GM21367 (cell line): ENCODE results near the gene AMZ1.
"Not testable (repeated sequence)": the region's sequence is repeated elsewhere in the genome, so short reads cannot be mapped to it uniquely, and the experiment has no call there.

Experiments used
- ATAC-seq: cut with Tn5 transposase; IDR thresholded peaks from one replicate; pipeline ENCODE4 v1.9.1; 2021; ENCODE audit not compliant: unreplicated experiment

AMZ1 gene

DNA sequence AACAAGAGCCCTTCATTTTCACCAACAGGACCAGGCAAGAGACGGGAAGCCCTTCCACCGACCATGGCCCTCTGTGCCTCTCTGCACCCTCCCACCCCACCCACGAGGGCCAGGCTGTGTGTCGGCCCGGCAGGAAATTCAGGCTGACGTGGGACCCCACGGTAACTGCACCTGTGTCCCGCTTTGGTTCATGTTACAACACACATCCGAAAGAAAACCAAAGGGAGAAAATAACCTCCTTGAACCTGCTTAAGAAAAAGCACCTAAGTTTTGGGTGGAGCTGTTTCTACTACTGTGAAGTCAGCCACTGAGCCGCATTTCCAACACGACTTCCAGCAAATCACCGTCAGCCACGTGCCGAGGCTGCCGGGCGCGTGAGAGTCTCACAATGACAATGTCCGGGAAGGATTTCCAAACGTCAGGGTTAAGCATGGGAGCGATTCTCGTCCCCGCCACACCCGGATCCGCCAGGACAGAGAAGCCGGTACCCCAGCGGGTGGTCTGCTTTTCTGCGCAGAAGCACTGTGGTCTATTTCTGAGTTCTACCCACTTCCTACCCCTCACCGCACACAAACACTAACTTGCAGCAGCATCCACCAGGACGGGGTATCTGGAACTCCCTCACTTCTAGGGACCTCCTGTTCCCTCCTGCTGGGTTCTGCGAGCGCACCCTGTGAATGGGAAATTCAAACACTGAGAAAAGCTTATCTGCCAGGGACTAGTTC is 36.6 kb downstream of the AMZ1 start:
- no peak for ATAC-seq

GRCh38 chr7:2725178-2726105 is 37.4 kb downstream of the AMZ1 start:
- ATAC-seq: no peak

GRCh38 chr7:2726316-2727018 is 38.5 kb downstream of the AMZ1 start:
- ATAC-seq: no peak

GRCh38 chr7:2727206-2727605 is 39.2 kb downstream of the AMZ1 start:
- not testable (repeated sequence) for ATAC-seq

DNA sequence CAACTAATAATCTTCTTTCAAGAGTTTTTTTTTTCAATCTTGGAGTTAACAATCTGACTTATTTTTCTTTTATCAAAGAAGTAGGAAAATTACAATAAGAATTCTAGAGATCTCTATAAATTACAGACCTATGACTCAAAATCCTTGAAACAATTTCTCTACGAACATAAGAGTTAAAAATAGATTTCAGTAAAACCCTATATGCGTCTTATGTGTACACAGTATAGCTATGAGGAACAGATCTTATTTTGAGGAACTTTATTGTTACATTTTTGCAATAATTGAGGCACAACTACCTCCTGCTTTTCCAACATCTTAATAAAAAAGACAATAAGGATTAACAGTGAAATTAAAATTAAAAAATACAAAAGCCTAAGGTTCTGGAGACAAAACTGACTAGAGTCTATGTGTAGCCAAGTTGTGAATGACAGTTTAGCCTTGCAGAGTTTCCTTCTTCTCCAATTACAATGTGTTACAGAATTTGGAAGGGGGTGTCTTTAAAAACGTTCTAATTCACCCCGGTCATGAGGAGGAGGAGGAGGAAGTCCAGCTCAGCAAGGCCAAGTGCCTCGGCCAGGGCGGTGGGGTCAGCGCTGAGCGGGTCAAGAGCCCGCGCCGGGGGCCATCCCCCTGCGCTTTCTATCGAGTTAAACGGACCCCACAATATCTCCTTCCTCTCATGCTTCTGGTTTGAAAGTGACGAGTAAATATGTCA is 40.5 kb downstream of the AMZ1 start:
- no peak for ATAC-seq

DNA sequence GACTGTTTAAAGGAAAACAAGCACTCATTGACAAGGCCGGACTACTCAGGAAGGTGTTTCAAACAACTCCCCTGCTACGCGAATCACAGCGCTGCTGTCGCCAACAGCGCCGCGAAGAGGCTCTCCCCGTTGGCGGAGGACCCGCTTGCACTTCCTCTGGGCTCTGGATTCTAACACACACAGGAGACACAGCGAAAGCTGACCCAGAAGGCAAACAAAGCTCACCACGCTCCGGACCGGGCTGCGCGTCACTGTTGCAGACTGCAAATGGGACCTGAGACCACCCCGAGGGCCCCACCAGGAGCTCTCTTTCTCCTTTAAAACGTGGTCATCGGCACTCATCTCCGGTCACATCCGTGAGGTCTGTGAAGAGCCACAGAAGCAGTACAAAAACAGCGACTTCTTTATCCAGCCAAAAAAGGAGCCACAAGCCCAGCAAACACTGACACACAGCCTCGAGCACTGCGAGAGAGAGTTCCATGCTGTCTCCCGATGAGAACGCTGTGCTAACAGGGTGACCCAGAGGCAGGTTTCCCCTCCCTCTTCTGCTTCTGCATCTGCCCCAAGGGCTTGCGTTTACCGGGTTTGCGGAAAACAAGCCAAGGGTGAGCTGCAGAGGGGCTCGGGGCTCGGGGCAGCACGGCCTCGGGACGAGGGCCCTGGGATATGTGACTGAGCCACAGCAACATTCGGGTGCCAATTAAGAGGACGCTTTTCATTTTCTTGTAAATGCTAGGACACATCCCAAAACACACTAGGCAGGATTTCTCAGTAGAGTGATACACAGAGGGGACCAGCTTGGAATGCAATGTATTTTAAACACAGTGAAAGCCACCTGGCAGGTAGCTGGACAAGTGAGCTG is 41.3 kb downstream of the AMZ1 start:
- no peak for ATAC-seq

GRCh38 chr7:2729893-2730716 is 42.1 kb downstream of the AMZ1 start:
- ATAC-seq: no peak

GRCh38 chr7:2730846-2731770 is 43.1 kb downstream of the AMZ1 start:
- ATAC-seq: no peak

DNA sequence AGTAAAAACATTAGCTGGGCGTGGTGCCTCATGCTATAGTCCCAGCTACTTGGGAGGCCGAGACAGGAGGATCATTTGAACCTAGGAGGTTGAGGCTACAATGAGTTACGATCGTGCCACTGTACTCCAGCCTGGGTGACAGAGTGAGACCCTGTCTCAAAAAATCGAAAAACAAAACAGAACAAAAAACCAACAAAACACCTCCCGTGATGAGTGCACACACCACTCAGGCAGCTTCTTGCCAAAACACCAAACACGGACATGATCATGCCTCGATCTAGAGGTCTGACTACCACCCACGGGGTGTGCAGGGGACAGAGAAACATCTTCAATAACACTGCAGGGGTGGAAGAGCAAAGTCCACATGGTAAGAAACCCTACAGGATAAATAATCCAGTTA is 44.4 kb downstream of the AMZ1 start:
- no peak for ATAC-seq

DNA sequence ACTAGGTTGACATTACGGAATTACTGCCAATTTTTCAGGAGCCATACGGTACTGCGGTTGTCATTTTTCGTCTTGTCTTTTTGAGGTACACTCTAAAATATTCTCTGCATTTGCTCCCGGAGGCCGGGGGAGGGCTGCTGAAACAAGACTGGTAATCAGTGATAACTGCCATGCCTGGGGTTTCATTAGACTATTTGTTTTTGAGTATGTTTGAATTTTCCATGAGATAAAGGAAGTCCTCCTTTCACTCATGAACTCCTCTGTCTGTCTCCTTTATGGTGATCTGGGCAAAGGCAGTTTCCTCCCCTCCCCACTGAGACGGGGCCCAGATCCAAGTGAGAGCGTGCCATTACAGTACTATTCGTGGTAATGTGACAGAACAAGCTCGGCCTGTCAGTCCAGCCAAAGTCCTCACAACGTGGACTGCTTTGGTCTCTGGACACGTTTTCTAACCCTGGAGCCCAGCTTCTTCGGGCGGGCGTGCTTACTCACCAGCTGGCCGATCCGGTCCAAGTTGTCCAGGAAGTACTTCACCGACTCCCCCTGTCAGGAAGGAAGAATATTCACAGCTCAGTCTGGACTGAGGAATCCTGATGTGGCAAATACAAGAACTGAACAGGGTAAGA is 45.1 kb downstream of the AMZ1 start:
- no peak for ATAC-seq

GRCh38 chr7:2734084-2734686 is 46.2 kb downstream of the AMZ1 start:
- ATAC-seq: no peak

DNA sequence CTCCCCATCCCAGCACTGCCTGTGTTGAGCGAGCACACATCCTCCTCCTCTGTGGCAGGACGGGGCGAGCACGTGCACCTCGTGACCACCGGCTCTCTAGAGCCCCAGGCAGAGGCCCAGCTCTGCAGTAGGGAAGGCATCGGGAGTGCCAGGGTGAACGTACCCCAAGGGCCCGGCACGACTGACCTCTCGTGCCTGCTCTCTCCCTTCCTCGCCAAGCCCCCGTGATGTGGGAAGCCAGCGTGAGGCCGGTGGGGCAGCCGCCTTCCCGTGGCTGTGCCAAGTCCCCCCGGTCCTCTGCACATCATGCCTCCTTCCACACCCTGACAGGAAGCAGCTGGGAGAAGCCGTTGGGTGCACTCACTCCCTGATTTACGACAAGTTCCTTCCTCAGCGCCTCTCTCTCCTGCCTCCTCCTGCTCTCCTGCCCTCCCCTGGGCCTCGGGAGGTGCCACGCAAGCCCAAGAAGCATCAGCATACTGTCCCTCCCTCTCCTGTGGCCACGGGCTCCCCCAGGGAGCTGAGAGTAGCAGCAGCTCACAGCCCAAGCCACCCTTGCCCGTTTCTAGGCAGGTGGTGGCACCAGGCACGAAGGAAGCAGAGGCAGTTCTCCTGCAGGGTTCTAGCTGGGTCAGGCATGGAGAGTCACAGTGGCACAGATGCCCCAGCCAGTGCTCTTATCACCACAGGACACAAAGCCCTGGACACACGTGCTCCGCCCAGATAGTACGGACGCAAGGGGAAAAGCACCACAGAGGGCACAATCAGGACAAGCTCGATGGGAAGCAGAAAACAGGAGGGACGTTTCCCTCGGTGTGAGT is 47.0 kb downstream of the AMZ1 start:
- ATAC-seq: no peak

DNA sequence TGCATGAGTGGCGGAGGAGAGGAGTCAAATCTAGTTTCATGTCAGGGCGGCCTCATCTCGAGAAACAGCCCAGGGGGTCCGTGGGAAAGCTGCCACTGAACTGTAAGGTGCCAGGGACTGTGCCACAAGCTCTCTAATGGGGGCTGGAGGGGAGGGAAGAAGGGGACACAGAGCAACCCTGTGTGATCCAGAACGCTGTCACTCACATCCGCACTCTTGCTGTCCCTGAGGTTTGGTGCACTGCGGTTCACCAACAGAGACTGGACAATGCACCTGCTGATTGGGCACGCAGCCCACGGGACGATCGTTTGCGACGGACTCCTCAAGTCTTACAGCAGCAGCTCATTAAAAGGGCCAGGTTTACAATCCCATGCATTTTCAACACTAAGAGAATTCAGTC is 47.7 kb downstream of the AMZ1 start:
- ATAC-seq: no peak

DNA sequence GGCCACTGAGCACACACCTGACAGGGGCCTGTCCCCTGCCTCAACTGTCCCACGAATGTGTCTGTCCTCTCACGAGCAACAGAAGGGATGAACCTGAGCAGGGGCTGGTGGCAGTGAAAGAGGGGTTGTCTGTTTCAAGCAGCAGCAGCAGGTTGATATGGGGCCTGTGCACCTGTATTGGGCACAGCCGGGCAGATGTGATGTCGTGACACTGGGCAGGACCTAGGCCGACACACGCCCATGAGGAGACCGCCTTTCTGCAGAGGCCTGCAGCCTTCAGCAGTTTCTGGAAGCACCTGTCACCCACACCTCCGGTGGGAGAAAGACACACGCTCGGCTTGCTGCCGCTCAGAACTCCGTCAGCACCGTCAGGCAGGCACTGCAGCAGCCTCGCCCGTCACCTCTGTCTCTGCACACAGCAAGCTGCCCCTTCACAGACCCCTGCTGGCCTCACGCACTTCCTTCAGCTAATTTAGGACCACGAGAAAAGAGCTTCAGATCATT is 48.5 kb downstream of the AMZ1 start:
- no peak for ATAC-seq

DNA sequence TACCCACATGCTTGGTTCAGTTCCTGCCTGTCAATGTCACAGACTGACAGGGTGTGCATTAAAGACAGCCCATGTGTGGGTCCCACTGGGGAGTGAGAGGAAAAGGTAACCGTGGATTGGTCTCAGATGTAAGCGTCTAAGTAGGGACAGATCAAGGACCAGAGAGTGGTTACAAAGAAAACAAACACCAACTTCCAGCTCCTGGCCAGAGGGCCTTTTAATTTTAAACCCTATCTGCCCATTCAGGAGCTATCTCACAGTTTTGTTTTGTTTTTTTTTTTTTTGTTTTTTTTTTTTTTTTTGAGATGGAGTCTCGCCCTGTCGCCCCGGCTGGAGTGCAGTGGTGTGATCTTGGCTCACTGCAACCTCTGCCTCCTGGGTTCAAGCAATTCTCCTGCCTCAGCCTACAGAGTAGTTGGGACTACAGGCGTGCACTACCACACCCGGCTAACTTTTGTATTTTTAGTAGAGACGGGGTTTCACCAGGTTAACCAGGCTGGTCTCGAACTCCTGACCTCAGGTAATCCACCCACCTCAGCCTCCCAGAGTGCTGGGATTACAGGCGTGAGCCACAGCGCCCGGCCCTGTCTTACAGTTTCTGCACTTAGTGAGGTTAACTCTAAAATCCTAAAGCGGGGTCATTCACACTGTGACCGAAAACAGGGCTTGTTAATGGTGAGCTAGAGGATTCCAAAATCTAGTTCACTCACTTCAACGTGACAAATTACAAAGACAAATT is 49.2 kb downstream of the AMZ1 start:
- ATAC-seq: not testable (repeated sequence)
